Right lobe of liver (tissue), 6 donors: ENCODE results near the gene GPR135. TPM values are rescaled to one million over a fixed set of nuclear protein-coding genes. Genes with fewer than 3 reads are reported as not detected.

Experiments used
- ATAC-seq, 4 donors: fragments of 200-7000 bp; cut with Tn5 transposase; one replicate each; pipeline ENCODE4 v1.9.1; 2020; ENCODE audit warnings: mild to moderate bottlenecking in 4 of 4, moderate library complexity in 4 of 4
- DNase-seq, 3 donors: peaks; one replicate each; pipeline ENCODE4 v3.0.0-alpha.2; 2020
- H3K27ac ChIP-seq, 3 donors: fragments of 200-600 bp; one replicate each; pipeline ENCODE4 v1.8.0; 2022
- H3K27me3 ChIP-seq, 2 donors: fragments of 200-600 bp; one replicate each; pipeline ENCODE4 v1.8.0; 2022
- H3K36me3 ChIP-seq, 4 donors: fragments of 200-600 bp; sonication (generic) in 1 of 4; one replicate each; pipeline versions ENCODE4 v1.5.1 to v1.8.0; 2017 to 2022; ENCODE audit warnings: control low read depth in 1 of 4
- H3K4me1 ChIP-seq, 4 donors: fragments of 200-600 bp; sonication (generic) in 1 of 4; one replicate each; pipeline versions ENCODE4 v1.5.1 to v1.8.0; 2017 to 2022; ENCODE audit warnings: control low read depth in 1 of 4
- H3K4me3 ChIP-seq, 3 donors: fragments of 200-600 bp; one replicate each; pipeline ENCODE4 v1.8.0; 2022
- H3K9me3 ChIP-seq, 4 donors: fragments of 200-600 bp; sonication (generic) in 1 of 4; one replicate each; pipeline versions ENCODE4 v1.5.1 to v1.8.0; 2017 to 2022; ENCODE audit warnings: control low read depth in 1 of 4
- POLR2A ChIP-seq: fragments of 450-650 bp; IDR thresholded peaks from one replicate; pipeline ENCODE4 v1.6.1; 2017; ENCODE audit warnings: antibody characterized with exemption, mild to moderate bottlenecking
- WGBS: methylation state at CpG from one replicate; pipeline ENCODE4 v1.1.6; 2018; ENCODE audit warnings: low coverage, low lambda C conversion rate; ENCODE audit not compliant: insufficient coverage; ENCODE audit errors: missing lambda C conversion rate; 5-methylcytosine and 5-hydroxymethylcytosine counted together
- intact Hi-C, 2 donors: fragments of 100-400 bp; cut with DNase I; formaldehyde crosslinking; loops; one replicate each; pipeline versions ENCODE4 v1.11.2 to v1.14.1; 2022
- long read RNA-seq: library from polyadenylated mRNA; unstranded; transcript quantifications from one replicate; pipeline ENCODE4 v2.0.0, GENCODE V29; 2019
- total RNA-seq, 6 experiments: library from RNA; depleted of rRNA in 2 of 6; stranded (reverse); fragments of >200 nt in 2 of 6; fragmentation: NEBNext Ultra II Directional in 3 of 6; extraction: Animal tissue kit (Norgen Biotek cat#: 25700) in 3 of 6; gene quantifications; one replicate each; pipeline versions ENCODE4 v1.1.0 to v1.2.4, GENCODE V29; 2016 to 2023
- TF ChIP-seq, protein P1 (sequence below), 4 donors: fragments of 200-600 bp in 3 of 4; fragments of 450-650 bp in 1 of 4; IDR thresholded peaks; one replicate each; pipeline versions ENCODE4 v1.5.1 to v1.8.0; 2016 to 2022; ENCODE audit warnings: antibody characterized with exemption in 4 of 4, mild to moderate bottlenecking in 2 of 4
- donor health status: DM: no; HTN: yes; CAD: no.
- donor health status: DM: no; HTN: no; CAD: no.
- donor health status: DM: no; HTN: no; CAD: no.
- donor health status: DM: no; HTN: yes; CAD: no.
- donor health status: DM: no; HTN: yes; CAD: no.

Gene GPR135, protein sequence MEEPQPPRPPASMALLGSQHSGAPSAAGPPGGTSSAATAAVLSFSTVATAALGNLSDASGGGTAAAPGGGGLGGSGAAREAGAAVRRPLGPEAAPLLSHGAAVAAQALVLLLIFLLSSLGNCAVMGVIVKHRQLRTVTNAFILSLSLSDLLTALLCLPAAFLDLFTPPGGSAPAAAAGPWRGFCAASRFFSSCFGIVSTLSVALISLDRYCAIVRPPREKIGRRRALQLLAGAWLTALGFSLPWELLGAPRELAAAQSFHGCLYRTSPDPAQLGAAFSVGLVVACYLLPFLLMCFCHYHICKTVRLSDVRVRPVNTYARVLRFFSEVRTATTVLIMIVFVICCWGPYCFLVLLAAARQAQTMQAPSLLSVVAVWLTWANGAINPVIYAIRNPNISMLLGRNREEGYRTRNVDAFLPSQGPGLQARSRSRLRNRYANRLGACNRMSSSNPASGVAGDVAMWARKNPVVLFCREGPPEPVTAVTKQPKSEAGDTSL
- 1 to 10 TPM in 5 of 6 experiments, under 1 TPM in 1; 0.62 to 3.6 (median 1.6) TPM for total RNA-seq
- long read RNA-seq = 0 reads

- no peak for TF ChIP-seq POLR2A
- TF ChIP-seq, protein P1, sequence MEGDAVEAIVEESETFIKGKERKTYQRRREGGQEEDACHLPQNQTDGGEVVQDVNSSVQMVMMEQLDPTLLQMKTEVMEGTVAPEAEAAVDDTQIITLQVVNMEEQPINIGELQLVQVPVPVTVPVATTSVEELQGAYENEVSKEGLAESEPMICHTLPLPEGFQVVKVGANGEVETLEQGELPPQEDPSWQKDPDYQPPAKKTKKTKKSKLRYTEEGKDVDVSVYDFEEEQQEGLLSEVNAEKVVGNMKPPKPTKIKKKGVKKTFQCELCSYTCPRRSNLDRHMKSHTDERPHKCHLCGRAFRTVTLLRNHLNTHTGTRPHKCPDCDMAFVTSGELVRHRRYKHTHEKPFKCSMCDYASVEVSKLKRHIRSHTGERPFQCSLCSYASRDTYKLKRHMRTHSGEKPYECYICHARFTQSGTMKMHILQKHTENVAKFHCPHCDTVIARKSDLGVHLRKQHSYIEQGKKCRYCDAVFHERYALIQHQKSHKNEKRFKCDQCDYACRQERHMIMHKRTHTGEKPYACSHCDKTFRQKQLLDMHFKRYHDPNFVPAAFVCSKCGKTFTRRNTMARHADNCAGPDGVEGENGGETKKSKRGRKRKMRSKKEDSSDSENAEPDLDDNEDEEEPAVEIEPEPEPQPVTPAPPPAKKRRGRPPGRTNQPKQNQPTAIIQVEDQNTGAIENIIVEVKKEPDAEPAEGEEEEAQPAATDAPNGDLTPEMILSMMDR (IDR thresholded peaks at IDR 0.05) = no peak
- intact Hi-C loops = no loop called here
- Histone ChIP-seq H3K4me1 (peaks cover 0 to 11% (median 3%) of the 10 kb centered on the region in 4 donors), H3K4me3 (peak within 1 kb of the TSS; percentile 57 to 71 (median 64)), H3K9me3 (no peaks in the 10 kb centered on the region), H3K27me3 (no peaks in the 10 kb centered on the region), H3K36me3 (peaks cover 0 to 4% (median 0%) of the 10 kb centered on the region in 4 donors), H3K27ac (peak within 1 kb of the TSS; percentile 2 to 55 (median 7))
- ATAC-seq = peak; percentile 74 to 90 (median 84)
- 19% methylated on average over 21 of the region's 40 CpGs for WGBS
- DNase-seq = peak; percentile 76 to 86 (median 82)
Observed at GRCh38 chr14:59465316-59466135, at the start of gene GPR135. Gene GPR135 (minus strand): TSS chr14:59465380. CDS start chr14:59465226, 154 bp downstream.

GRCh38 chr14:59511916-59512575 lies 46.9 kb upstream of the GPR135 start:
- H3K9me3 ChIP-seq = no peaks in the 10 kb centered on the region
- TF ChIP-seq, protein P1 (IDR thresholded peaks at IDR 0.05) = peak in 3 of 4 donors; percentile 14 to 28 (median 20)
- TF ChIP-seq POLR2A = no peak
- intact Hi-C loops = no loop called here
- H3K4me3 ChIP-seq = no peak overlapping the region
- ATAC-seq (no peak), DNase-seq (no peak)
- no peaks in the 10 kb centered on the region for H3K4me1 ChIP-seq
- no peak overlapping the region for H3K27ac ChIP-seq
- H3K36me3 ChIP-seq = no peaks in the 10 kb centered on the region
- 83% methylated on average over 1 of the region's 4 CpGs for WGBS
- no peaks in the 10 kb centered on the region for H3K27me3 ChIP-seq

DNA sequence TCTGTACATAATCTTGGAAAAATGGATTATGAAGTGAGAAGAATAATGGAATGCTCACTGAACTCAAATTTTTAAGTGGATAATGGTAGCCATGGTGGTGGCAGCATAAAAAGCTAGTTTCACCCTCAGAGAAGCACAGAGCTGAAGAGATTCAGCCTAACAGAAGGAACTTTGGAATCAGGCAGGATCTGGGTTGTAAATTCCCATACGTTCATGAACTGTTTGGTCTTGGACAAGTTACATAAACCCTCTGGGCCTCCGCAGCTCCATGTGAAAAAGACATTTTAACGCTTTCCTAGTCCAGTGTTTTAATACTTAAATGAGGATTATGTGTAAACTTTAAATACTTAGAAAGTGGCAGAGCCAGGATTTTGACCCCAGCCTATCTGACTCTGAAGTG lies 45.8 kb upstream of the GPR135 start:
- intact Hi-C loops = no loop called here
- H3K36me3 ChIP-seq = no peaks in the 10 kb centered on the region
- TF ChIP-seq POLR2A = no peak
- TF ChIP-seq, protein P1 (IDR thresholded peaks at IDR 0.05) = no peak
- ATAC-seq (no peak), DNase-seq (no peak)
- no peak overlapping the region for H3K4me3 ChIP-seq
- H3K9me3 ChIP-seq = no peaks in the 10 kb centered on the region
- no peaks in the 10 kb centered on the region for H3K4me1 ChIP-seq
- 45% methylated on average over 3 of the region's 3 CpGs for WGBS
- H3K27ac ChIP-seq = no peak overlapping the region
- no peaks in the 10 kb centered on the region for H3K27me3 ChIP-seq

- no peak for ATAC-seq
Observed at GRCh38 chr14:59510001-59510400, 44.8 kb upstream of the GPR135 start.

More at GRCh38 chr14:59510001-59510400, 44.8 kb upstream of the GPR135 start:
- Histone ChIP-seq H3K36me3 (peaks cover 0 to under 1% (median 0%) of the 10 kb centered on the region in 4 donors), H3K4me1 (no peaks in the 10 kb centered on the region), H3K27ac (no peak overlapping the region), H3K4me3 (no peak overlapping the region), H3K9me3 (no peaks in the 10 kb centered on the region), H3K27me3 (no peaks in the 10 kb centered on the region)
- 83% methylated on average over 2 of the region's 2 CpGs for WGBS
- DNase-seq = no peak
- intact Hi-C loops = no loop called here
- no peak for TF ChIP-seq POLR2A
- TF ChIP-seq, protein P1 (IDR thresholded peaks at IDR 0.05) = no peak
